Measurements from ENCODE around the gene RAB11A. TPM values are rescaled to one million over a fixed set of nuclear protein-coding genes. Genes with fewer than 3 reads are reported as not detected.

The RAB11A gene
- total RNA-seq, 1 donor from 2014 or later = 317 TPM

DNA sequence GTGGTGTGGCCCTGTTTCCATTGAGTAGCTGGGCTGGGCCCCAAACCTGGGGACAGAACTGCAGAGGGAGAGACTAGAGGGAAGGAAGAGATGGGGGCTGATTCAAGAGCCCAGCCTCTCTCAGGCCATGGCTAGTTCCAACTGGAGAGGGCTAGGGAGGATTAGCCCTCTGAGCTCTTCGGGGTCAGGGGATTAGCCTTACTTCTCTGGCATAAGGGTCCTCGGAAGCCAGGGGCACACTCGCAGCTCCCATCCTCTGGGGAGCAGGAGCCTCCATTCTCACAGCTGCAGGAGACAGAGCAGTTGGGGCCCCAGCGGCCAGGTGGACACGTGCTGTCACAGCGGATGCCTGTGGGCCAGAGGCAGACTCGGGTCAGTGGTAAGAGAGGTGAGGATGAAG is 53.3 kb downstream of the RAB11A start:
- TF ChIP-seq, protein P1, sequence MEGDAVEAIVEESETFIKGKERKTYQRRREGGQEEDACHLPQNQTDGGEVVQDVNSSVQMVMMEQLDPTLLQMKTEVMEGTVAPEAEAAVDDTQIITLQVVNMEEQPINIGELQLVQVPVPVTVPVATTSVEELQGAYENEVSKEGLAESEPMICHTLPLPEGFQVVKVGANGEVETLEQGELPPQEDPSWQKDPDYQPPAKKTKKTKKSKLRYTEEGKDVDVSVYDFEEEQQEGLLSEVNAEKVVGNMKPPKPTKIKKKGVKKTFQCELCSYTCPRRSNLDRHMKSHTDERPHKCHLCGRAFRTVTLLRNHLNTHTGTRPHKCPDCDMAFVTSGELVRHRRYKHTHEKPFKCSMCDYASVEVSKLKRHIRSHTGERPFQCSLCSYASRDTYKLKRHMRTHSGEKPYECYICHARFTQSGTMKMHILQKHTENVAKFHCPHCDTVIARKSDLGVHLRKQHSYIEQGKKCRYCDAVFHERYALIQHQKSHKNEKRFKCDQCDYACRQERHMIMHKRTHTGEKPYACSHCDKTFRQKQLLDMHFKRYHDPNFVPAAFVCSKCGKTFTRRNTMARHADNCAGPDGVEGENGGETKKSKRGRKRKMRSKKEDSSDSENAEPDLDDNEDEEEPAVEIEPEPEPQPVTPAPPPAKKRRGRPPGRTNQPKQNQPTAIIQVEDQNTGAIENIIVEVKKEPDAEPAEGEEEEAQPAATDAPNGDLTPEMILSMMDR (IDR thresholded peaks at IDR 0.05) = no peak
- no peak for DNase-seq (ENCODE audit: extremely low spot score, unreplicated experiment)
- Mint-ChIP-seq H3K9me3 (ENCODE audit: unreplicated experiment) (no peaks in the 10 kb centered on the region), H3K4me3 (ENCODE audit: unreplicated experiment) (no peak overlapping the region), H3K36me3 (ENCODE audit: unreplicated experiment) (peaks cover 6% of the 10 kb centered on the region), H3K27ac (ENCODE audit: unreplicated experiment) (no peak overlapping the region), H3K27me3 (ENCODE audit: unreplicated experiment) (no peaks in the 10 kb centered on the region), H3K4me1 (ENCODE audit: unreplicated experiment) (no peaks in the 10 kb centered on the region)

DNA sequence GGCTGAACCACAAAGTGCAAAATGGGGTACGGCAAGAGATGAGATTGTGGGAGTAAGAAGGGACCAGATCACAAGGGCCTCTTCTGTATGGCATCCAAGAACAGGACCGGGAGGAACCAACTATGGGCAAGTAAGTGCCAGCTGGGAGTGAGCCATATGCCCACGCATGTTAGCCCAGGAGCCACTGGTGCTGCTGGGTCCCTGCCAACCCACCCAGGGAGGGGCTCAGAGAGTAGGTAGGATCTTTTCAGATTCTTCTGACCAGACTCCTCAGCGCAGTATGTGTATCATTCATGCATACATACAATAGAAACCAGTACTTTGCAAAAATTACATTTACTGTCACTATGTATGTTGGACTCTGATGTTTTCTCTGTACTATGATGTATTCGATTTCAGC is 54.0 kb downstream of the RAB11A start:
- TF ChIP-seq, protein P1 (IDR thresholded peaks at IDR 0.05) = no peak
- Mint-ChIP-seq H3K36me3 (ENCODE audit: unreplicated experiment) (peaks cover 6% of the 10 kb centered on the region), H3K27ac (ENCODE audit: unreplicated experiment) (no peak overlapping the region), H3K4me1 (ENCODE audit: unreplicated experiment) (no peaks in the 10 kb centered on the region), H3K4me3 (ENCODE audit: unreplicated experiment) (no peak overlapping the region), H3K9me3 (ENCODE audit: unreplicated experiment) (no peaks in the 10 kb centered on the region), H3K27me3 (ENCODE audit: unreplicated experiment) (no peaks in the 10 kb centered on the region)
- DNase-seq (ENCODE audit: extremely low spot score, unreplicated experiment) = no peak

DNA sequence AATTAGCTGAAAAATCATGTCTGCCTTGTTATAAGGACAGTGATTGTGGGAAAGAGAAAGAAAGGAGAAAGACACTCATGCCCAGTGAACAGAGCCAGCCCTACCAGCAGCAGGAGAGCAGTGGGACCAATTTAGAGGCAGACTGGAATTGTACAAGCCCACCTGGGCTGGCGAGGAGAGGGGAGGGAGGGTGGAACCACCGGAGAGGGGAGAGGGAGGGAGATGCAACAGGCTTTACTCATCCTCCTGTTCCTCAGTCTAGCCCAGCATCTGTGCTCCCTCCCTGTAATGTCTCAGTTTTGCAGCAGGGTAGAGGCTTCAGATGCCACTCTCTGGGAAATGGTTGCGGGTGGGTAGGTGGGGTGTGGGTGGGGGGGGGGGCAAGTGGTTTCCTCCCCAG is 54.7 kb downstream of the RAB11A start:
- Mint-ChIP-seq H3K4me3 (ENCODE audit: unreplicated experiment) (no peak overlapping the region), H3K9me3 (ENCODE audit: unreplicated experiment) (no peaks in the 10 kb centered on the region), H3K4me1 (ENCODE audit: unreplicated experiment) (no peaks in the 10 kb centered on the region), H3K27me3 (ENCODE audit: unreplicated experiment) (no peaks in the 10 kb centered on the region), H3K36me3 (ENCODE audit: unreplicated experiment) (peaks cover under 1% of the 10 kb centered on the region), H3K27ac (ENCODE audit: unreplicated experiment) (no peak overlapping the region)
- no peak for DNase-seq (ENCODE audit: extremely low spot score, unreplicated experiment)
- TF ChIP-seq, protein P1 (IDR thresholded peaks at IDR 0.05) = no peak

DNA sequence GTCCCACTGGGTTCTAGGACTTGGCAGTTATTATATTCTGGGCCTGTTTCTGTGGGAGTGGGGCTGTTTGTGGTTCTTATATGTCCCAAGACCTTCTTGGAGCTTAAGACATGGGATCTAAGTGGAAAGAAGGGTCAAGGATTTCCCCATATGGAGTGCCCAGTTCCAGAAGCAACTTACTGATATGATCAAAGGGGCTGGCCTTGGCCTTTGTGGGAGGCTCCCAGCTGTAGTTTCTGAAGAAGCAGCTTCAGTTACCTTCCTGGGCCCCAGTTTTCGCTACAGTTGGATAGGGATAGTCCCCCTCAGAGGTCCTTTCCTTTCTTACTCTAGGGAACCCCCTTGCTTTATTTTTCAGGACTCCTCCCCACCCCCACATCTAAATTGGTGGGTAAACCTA is 56.0 kb downstream of the RAB11A start:
- no peaks in the 10 kb centered on the region for H3K36me3 Mint-ChIP-seq (ENCODE audit: unreplicated experiment)
- no peak overlapping the region for H3K4me3 Mint-ChIP-seq (ENCODE audit: unreplicated experiment)
- H3K27me3 Mint-ChIP-seq (ENCODE audit: unreplicated experiment) = no peaks in the 10 kb centered on the region
- H3K27ac Mint-ChIP-seq (ENCODE audit: unreplicated experiment) = no peak overlapping the region
- H3K4me1 Mint-ChIP-seq (ENCODE audit: unreplicated experiment) = no peaks in the 10 kb centered on the region
- no peaks in the 10 kb centered on the region for H3K9me3 Mint-ChIP-seq (ENCODE audit: unreplicated experiment)
- no peak for DNase-seq (ENCODE audit: extremely low spot score, unreplicated experiment)
- TF ChIP-seq, protein P1 (IDR thresholded peaks at IDR 0.05) = no peak

- Mint-ChIP-seq H3K4me3 (ENCODE audit: unreplicated experiment) (no peak overlapping the region), H3K9me3 (ENCODE audit: unreplicated experiment) (no peaks in the 10 kb centered on the region), H3K27ac (ENCODE audit: unreplicated experiment) (no peak overlapping the region), H3K36me3 (ENCODE audit: unreplicated experiment) (no peaks in the 10 kb centered on the region), H3K4me1 (ENCODE audit: unreplicated experiment) (no peaks in the 10 kb centered on the region), H3K27me3 (ENCODE audit: unreplicated experiment) (no peaks in the 10 kb centered on the region)
- no peak for DNase-seq (ENCODE audit: extremely low spot score, unreplicated experiment)
- TF ChIP-seq, protein P1 (IDR thresholded peaks at IDR 0.05) = no peak
Observed at GRCh38 chr15:65926459-65926858, 57.2 kb downstream of the RAB11A start.
